Naive thymus-derived CD8-positive, alpha-beta T cell (primary cell): ENCODE results near the gene ASB4. TPM values are rescaled to one million over a fixed set of nuclear protein-coding genes. Genes with fewer than 3 reads are reported as not detected.
"Not testable (repeated sequence)": the region's sequence is repeated elsewhere in the genome, so short reads cannot be mapped to it uniquely, and the experiment has no call there.

Source experiments
- ATAC-seq, 2 donors: fragments of 150-1000 bp; cut with Tn5 transposase in 1 of 2; sonication (Bioruptor Pico), chemical (Tn5 transposase) in 1 of 2; 1 replicate in 1 of 2; 2 replicates in 1 of 2; pipeline ENCODE4 v1.10.0; 2021; ENCODE audit warnings: mild to moderate bottlenecking in 2 of 2, moderate library complexity in 2 of 2
- POLR2A ChIA-PET: fragments of 350-600 bp; sonication (Branson Sonifier 250); formaldehyde crosslinking; loops from one replicate; lab custom pipeline; 2021; ENCODE audit warnings: antibody characterized with exemption; lab: Charles Lee
- DNase-seq, 10 donors: peaks; one replicate each; pipeline versions ENCODE4 v3.0.0 to v3.0.0-alpha.2; 2020 to 2022
- H3K27ac Mint-ChIP-seq, 10 donors: one replicate each; pipeline ENCODE4 v1.8.0; 2020 to 2022; ENCODE audit warnings: mild to moderate bottlenecking in 10 of 10, mixed read lengths in 10 of 10, moderate library complexity in 4 of 10, inconsistent platforms in 1 of 10
- H3K27me3 Mint-ChIP-seq, 5 donors: one replicate each; pipeline ENCODE4 v1.8.0; 2021 to 2022; ENCODE audit warnings: mixed read lengths in 5 of 5
- H3K36me3 Mint-ChIP-seq, 3 donors: one replicate each; pipeline ENCODE4 v1.8.0; 2020 to 2022; ENCODE audit warnings: mixed read lengths in 3 of 3, mild to moderate bottlenecking in 2 of 3, inconsistent platforms in 1 of 3
- H3K4me1 Mint-ChIP-seq, 4 donors: one replicate each; pipeline ENCODE4 v1.8.0; 2021 to 2022; ENCODE audit warnings: mixed read lengths in 4 of 4
- H3K4me3 Mint-ChIP-seq, 10 donors: one replicate each; pipeline ENCODE4 v1.8.0; 2020 to 2022; ENCODE audit warnings: mild to moderate bottlenecking in 10 of 10, mixed read lengths in 10 of 10, moderate library complexity in 6 of 10, inconsistent platforms in 1 of 10
- H3K9me3 Mint-ChIP-seq, 9 donors: one replicate each; pipeline ENCODE4 v1.8.0; 2020 to 2022; ENCODE audit warnings: mixed read lengths in 9 of 9, mild to moderate bottlenecking in 3 of 9, inconsistent platforms in 1 of 9, moderate library complexity in 1 of 9
- polyA plus RNA-seq, 3 donors: library from polyadenylated mRNA; unstranded; fragments of 300-500 nt; fragmentation: Illumina TruSeq; gene quantifications; one replicate each; pipeline ENCODE4 v1.2.3, GENCODE V29; 2021
- total RNA-seq, 8 experiments: library from RNA in 2 of 8; stranded (reverse) in 2 of 8; gene quantifications; one replicate each; pipeline ENCODE4 v1.2.3 and lab custom pipeline; 2021 to 2026

Gene ASB4
- total and polyA plus RNA-seq, 5 experiments from 2014 or later = not detected

DNA sequence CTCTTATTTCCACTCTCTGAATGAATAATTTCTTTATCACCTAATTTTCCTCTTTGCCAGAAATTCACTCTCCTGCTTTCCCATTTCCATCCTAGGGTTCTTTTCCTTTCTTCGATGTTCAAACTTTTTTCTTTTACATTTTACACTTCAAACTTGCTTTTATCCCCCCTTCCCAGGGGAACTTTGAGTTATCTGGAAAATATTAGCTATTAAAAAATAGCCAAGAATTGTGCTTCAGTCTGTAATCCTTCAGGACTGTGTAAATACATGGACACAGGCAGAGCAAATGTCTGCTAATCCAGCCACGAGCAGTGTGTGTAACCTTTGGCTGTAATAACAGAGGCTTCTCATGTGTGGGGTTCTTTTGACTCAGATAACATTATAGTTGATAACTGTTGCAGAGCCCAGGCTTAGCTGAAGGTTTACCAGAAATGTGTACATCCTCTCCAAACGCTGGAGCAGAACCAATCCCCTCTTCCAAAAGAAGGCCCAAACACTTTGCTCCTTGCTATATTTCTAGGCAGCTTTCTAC, 4.6 kb downstream of the ASB4 start:
- no peak for ATAC-seq
- POLR2A ChIA-PET = no interaction called here
- no peaks in the 10 kb centered on the region for H3K9me3 Mint-ChIP-seq
- H3K36me3 Mint-ChIP-seq = no peaks in the 10 kb centered on the region
- no peak overlapping the region for H3K27ac Mint-ChIP-seq
- H3K4me3 Mint-ChIP-seq = no peak overlapping the region
- no peak for DNase-seq
- peaks cover 0 to 2% (median 0%) of the 10 kb centered on the region in 5 donors for H3K27me3 Mint-ChIP-seq
- H3K4me1 Mint-ChIP-seq = no peaks in the 10 kb centered on the region

DNA sequence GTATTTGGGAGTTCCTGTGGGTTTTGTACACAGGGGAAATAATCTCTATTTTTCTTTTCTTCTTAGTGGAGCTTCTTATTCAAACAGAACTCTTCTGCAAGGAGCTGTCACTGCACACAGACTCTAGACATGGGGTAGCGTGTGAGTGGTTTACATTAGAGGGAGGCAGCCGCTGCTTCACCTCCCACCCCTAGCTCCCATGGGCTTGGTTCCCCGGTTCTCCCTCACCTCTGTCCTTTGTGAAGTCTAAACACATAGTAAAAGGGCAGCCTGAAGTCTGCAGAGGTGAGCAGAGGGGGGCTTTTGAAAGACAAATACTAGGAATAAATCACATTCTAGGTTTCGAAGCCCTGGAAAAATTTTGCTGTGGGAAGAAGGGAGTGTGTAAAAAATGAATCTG, 5.5 kb downstream of the ASB4 start:
- POLR2A ChIA-PET = no interaction called here
- Mint-ChIP-seq H3K36me3 (no peaks in the 10 kb centered on the region), H3K27ac (no peak overlapping the region), H3K4me1 (no peaks in the 10 kb centered on the region), H3K27me3 (peaks cover 0 to 2% (median 1%) of the 10 kb centered on the region in 5 donors), H3K9me3 (no peaks in the 10 kb centered on the region), H3K4me3 (no peak overlapping the region)
- ATAC-seq (no peak), DNase-seq (no peak)

DNA sequence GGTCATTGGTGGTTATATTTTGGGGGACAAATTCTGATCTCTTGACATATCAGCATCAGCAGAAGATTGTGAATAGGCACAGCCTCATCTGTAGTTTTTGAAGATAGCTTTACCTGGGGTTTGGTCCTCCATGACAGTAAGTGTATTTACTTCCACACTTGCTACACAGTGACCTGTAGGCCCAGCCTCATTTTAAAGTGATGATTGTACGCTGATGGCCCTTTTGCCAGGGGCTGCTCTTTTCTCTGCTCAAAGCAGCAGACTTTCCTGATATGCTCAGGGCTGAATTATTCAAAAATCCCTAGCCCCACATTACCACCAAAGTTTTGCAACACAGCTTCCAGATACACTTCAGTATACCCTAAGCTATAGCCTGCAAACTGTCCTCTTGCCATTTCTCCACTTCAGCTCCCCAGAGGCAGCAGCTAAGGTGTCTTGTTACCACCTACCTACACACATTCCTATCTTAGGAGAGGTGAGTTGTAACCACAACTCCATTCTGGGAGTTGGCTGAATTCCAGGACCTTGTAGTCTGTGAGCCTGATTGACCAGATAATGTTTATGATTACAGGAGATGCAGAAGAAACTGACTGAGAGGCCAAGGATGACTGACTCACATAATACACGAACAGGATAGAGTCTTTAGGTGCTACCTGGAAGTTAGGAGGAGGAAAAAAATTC, 6.0 kb downstream of the ASB4 start:
- Mint-ChIP-seq H3K27ac (no peak overlapping the region), H3K27me3 (peaks cover 0 to 4% (median 2%) of the 10 kb centered on the region in 5 donors), H3K4me3 (no peak overlapping the region), H3K9me3 (no peaks in the 10 kb centered on the region), H3K4me1 (no peaks in the 10 kb centered on the region), H3K36me3 (no peaks in the 10 kb centered on the region)
- no peak for DNase-seq
- ATAC-seq = no peak
- POLR2A ChIA-PET = no interaction called here

DNA sequence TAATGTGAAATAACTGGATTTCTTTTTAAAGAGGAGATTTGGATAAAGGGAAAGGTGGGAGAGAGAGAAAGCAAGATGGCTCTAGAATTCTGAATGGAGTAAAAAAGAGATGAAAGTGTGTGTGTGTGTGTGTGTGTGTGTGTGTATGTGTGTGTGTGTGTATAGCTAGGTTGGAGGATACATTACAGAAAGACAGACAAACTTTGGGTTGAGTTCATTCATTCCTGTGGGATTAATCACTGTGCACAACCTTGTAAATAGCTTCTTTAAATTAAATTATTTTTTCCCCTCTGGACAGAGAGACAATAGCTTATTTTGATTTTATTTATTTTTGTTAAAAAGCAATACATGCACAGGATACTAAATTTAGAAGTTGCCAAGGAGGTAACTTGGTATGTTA, 7.5 kb downstream of the ASB4 start:
- Mint-ChIP-seq H3K36me3 (no peaks in the 10 kb centered on the region), H3K27me3 (peaks cover 0 to 8% (median 2%) of the 10 kb centered on the region in 5 donors), H3K27ac (no peak overlapping the region), H3K4me3 (no peak overlapping the region), H3K9me3 (no peaks in the 10 kb centered on the region), H3K4me1 (no peaks in the 10 kb centered on the region)
- no peak for ATAC-seq
- no peak for DNase-seq
- POLR2A ChIA-PET = no interaction called here

DNA sequence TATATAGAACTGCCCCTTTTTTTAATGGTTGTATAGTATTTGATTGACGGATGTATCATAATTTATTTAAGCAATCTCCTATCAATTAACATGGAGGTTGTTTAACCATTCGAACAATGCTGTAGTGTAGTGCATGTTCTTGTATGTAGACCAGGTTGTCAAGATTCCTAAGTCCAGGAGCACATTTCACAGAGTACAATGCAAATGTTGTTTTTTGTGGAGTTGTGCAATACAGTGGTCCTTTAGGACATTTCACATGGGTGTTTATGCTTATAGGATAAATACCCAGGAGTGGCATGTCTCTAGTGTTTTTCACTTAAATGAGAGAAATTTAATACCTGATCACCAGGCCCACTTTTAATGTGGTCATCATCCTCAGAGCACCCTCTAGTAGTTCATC, 8.1 kb downstream of the ASB4 start:
- ATAC-seq = no peak
- Mint-ChIP-seq H3K36me3 (no peaks in the 10 kb centered on the region), H3K27ac (no peak overlapping the region), H3K4me1 (no peaks in the 10 kb centered on the region), H3K9me3 (no peaks in the 10 kb centered on the region), H3K4me3 (no peak overlapping the region), H3K27me3 (peaks cover 0 to 8% (median 2%) of the 10 kb centered on the region in 5 donors)
- POLR2A ChIA-PET = no interaction called here
- DNase-seq = no peak

DNA sequence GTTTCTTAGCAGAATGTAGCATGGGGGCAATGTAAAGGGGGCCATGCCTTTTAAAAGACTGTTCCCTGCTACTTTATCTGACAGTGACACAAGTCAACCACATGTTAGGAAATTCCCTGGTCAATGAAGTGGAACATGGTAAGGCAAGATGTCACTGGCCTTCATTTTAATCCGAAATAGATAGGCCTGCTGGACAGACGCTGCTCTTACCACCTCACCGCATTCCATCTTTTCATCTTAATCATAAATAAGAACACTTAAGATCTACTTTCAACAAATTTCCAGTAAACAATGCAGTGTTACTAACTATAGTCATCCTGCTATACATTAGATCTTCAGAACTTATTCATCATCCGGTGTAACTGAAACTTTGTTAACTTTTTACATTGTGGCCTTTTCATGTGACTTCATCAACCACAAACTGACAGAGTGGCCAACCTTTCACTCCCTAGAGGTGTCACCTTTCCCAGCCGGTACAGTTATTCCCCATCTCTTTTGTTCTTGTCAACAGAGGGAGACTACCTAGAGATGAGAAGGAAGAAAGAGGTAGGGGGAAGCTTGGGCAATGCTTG, 15.6 kb downstream of the ASB4 start:
- ATAC-seq (no peak), DNase-seq (no peak)
- Mint-ChIP-seq H3K9me3 (no peaks in the 10 kb centered on the region), H3K36me3 (no peaks in the 10 kb centered on the region), H3K27me3 (peaks cover 0 to 18% (median 5%) of the 10 kb centered on the region in 5 donors), H3K4me3 (no peak overlapping the region), H3K27ac (no peak overlapping the region), H3K4me1 (peaks cover 3 to 20% (median 15%) of the 10 kb centered on the region in 4 donors)
- POLR2A ChIA-PET = no interaction called here

DNA sequence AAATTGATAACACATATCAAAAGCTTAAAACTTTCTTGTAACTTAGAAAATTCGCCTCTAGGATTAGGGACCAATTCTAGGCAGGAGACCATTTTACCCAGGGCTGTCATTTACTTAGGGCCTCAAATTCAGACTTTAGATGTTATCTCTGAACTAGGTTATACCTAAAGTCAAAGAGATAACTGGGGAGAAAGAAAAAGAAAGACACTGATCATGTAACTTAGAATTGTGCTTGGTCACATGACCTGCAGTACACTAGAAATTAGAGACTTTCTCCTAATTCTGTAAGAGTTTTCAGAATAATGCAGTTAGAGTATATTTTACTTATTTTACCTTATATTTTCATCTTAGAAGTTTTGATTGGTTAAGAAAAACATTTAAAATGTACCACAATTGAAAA, 16.7 kb downstream of the ASB4 start:
- Mint-ChIP-seq H3K4me3 (no peak overlapping the region), H3K27me3 (peaks cover 0 to 10% (median 4%) of the 10 kb centered on the region in 5 donors), H3K27ac (no peak overlapping the region), H3K9me3 (no peaks in the 10 kb centered on the region), H3K4me1 (peaks cover 3 to 20% (median 15%) of the 10 kb centered on the region in 4 donors), H3K36me3 (no peaks in the 10 kb centered on the region)
- POLR2A ChIA-PET = interaction anchor here (0.5 kb wide), 1 partner anchor 10 kb away, joined by 4 read pairs; no protein-coding TSS in a partner anchor
- DNase-seq (no peak), ATAC-seq (no peak)

DNA sequence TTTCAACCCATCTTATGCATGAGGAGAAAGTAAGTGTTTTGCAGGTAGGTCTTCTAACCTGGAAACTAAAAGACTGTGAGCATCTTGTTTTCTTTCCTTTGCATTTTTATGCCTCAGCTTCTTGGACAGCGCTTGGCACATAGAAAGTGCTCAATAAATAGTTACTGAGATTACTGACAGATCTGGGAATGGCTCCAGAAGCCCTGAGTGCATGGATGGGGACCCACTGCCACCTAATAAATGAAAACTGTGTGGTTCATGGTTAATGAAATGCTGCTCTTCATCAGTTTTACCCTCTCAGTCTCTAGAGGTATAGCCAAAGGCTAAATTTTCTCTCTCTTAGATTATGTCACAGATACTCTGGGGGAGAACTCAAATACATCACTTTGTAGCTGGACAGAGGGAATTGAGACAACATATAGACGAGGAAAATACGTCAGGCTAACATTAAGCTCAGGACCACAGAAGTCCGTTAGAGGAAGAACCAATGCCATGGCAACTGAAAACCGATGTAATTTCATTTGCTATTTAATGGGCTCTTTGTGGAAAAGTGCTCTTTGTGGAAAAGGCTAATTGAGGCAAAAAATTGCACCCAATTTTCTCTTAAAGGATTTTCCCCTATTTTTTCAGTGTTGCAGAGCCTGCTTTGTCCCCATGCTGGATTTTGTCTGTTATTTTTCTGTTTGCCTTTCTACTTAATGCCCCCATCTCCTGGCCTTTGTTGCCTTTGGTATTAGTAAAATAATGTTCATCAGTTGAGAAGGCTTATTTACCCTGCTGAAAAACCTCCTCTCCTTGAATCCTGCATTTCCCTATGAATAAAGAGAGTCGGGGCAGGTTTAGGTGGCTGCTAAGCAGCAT, 17.8 kb downstream of the ASB4 start:
- no peak overlapping the region for H3K27ac Mint-ChIP-seq
- H3K4me1 Mint-ChIP-seq = peaks cover 3 to 20% (median 15%) of the 10 kb centered on the region in 4 donors
- ATAC-seq (no peak), DNase-seq (no peak)
- no peaks in the 10 kb centered on the region for H3K9me3 Mint-ChIP-seq
- POLR2A ChIA-PET = no interaction called here
- H3K36me3 Mint-ChIP-seq = no peaks in the 10 kb centered on the region
- H3K27me3 Mint-ChIP-seq = peaks cover 0 to 10% (median 4%) of the 10 kb centered on the region in 5 donors
- H3K4me3 Mint-ChIP-seq = no peak overlapping the region

DNA sequence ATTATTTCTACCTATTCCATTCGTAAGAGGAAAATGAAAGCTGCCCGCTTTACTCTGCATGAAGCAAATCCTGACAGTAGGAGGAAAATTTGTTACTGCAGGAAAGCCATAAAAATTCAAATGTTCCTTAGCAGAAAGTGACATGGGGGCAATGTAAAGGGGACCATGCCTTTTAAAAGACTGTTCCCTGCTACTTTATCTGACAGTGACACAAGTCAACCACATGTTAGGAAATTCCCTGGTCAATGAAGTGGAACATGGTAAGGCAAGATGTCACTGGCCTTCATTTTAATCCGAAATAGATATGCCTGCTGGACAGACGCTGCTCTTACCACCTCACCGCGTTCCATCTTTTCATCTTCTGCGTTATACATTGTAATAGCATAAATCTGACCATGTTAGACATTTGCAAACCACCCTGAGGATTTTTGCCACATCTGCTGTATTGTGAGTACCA, 18.4 kb downstream of the ASB4 start:
- not testable (repeated sequence) for H3K9me3 Mint-ChIP-seq, H3K4me3 Mint-ChIP-seq

DNA sequence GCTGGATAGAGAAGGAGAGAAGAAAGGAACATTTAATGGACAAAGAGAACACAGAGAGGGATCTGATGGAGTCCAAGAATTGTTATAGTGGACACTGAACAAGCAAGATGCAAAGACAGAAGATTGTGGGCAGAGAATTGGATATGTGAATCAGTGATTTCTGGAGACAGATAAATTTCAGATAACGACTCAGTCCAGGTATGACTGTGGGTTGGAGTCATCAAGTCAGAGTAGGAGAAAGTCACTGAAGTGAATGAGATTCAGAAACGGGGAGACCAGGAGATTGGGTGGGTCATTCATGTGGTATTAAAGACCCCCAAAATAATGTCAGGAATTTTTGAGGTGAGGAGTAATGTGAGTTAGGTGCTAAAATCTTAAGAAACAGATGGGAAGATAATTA, 23.0 kb downstream of the ASB4 start:
- Mint-ChIP-seq H3K4me1 (peaks cover 0 to 4% (median under 1%) of the 10 kb centered on the region in 4 donors), H3K9me3 (no peaks in the 10 kb centered on the region)
- POLR2A ChIA-PET = no interaction called here

More for the DNA sequence above, 18.4 kb downstream of the ASB4 start:
- H3K27me3 Mint-ChIP-seq, H3K27ac Mint-ChIP-seq, DNase-seq, H3K36me3 Mint-ChIP-seq, ATAC-seq, POLR2A ChIA-PET: not testable (repeated sequence)
- H3K4me1 Mint-ChIP-seq = peaks cover 3 to 20% (median 13%) of the 10 kb centered on the region in 4 donors

DNA sequence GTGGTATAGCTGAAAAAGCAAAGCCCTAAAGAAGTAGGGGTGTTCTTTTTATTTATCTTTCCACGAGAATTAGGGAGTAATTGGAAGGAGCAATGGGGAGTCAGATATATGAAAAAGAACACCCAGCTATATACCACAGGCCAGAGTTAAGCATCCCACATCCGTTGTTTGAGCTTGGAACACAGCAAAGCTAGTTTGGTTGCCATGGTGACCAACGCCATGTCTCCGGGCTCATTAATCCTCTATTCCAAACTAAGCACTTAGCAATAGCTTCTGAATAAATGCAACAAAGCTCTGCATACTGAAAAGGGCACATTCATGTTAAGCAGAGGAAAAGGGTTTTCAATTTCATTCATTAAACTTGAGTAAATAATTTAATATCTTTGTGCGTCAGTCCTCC, 23.5 kb downstream of the ASB4 start:
- DNase-seq = no peak

More for the DNA sequence above, 23.0 kb downstream of the ASB4 start:
- Mint-ChIP-seq H3K27ac (no peak overlapping the region), H3K4me3 (no peak overlapping the region), H3K36me3 (no peaks in the 10 kb centered on the region), H3K27me3 (peaks cover 0 to 4% (median 0%) of the 10 kb centered on the region in 5 donors)
- ATAC-seq = no peak
- DNase-seq = no peak

DNA sequence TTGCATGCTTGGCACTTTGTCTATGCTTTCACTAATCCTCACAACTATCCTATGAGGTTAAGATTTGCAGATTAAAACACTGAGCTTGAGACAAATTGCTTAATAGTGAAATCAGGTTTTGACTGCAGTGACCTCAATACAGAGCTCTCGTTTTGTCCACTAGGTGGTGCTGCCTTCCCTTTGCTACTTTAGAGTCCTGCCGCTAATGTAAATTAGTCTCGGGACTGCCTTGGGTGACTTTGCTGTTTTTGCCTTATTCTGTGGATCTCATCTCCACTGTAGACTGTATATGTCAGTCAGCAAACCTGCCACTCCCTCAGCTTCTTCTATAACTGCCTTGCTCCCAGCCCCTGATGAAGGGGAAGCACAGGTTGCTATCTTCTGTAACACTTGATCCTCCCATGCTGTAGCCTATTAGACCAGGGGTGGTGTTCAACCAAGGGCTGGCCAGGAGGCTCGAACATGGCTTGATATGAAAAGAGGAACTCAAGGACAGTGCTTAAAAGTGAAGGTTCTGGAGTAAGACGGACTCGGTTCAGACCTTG, 26.0 kb downstream of the ASB4 start:
- no peak overlapping the region for H3K27ac Mint-ChIP-seq
- POLR2A ChIA-PET = no interaction called here
- H3K9me3 Mint-ChIP-seq = no peaks in the 10 kb centered on the region
- peaks cover 0 to 4% (median under 1%) of the 10 kb centered on the region in 4 donors for H3K4me1 Mint-ChIP-seq
- peak in 8 of 10 donors; percentile 7 to 68 (median 20) for DNase-seq
- H3K27me3 Mint-ChIP-seq = peaks cover 0 to 11% (median 6%) of the 10 kb centered on the region in 5 donors
- ATAC-seq = peak in 1 of 2 donors; percentile 39
- H3K36me3 Mint-ChIP-seq = no peaks in the 10 kb centered on the region
- H3K4me3 Mint-ChIP-seq = peak overlapping the region in 1 of 10 donors; percentile 54

More for the DNA sequence above, 23.5 kb downstream of the ASB4 start:
- ATAC-seq = no peak
- Mint-ChIP-seq H3K4me1 (peaks cover 0 to 4% (median under 1%) of the 10 kb centered on the region in 4 donors), H3K27me3 (peaks cover 0 to 8% (median 2%) of the 10 kb centered on the region in 5 donors), H3K27ac (no peak overlapping the region), H3K9me3 (no peaks in the 10 kb centered on the region), H3K4me3 (no peak overlapping the region), H3K36me3 (no peaks in the 10 kb centered on the region)
- POLR2A ChIA-PET = no interaction called here
